K562 (cell line): ENCODE measurements around the gene ISM1. TPM values are rescaled to one million over a fixed set of nuclear protein-coding genes. Genes with fewer than 3 reads are reported as not detected.

Source experiments
- ATAC-seq: fragments of 200-7000 bp; cut with Tn5 transposase; 3 replicates; pipeline ENCODE4 v1.9.1; 2020; ENCODE audit warnings: moderate library complexity
- BruUV-seq: library from RNA; stranded (reverse); fragments of 400-500 nt; replicated peaks from 2 replicates; lab custom pipeline; 2021; lab: Mats Ljungman, UMichigan
- CTCF ChIA-PET: fragments of 300-600 bp; formaldehyde crosslinking; extraction: SDS; loops from one replicate; lab custom pipeline; 2021; ENCODE audit warnings: low intra/inter-chr PET ratio; lab: Yijun Ruan, JAX
- POLR2A ChIA-PET: fragments of 300-600, 350-650 bp; sonication (Branson Sonifier 250); formaldehyde crosslinking; extraction: SDS; loops from one replicate; lab custom pipeline; 2021; ENCODE audit warnings: antibody characterized with exemption, inconsistent platforms; lab: Yijun Ruan, JAX
- DNase-seq, 4 experiments: peaks; one replicate each; pipeline versions ENCODE4 v3.0.0 to v3.0.0-alpha.2; 2011 to 2018; ENCODE audit warnings: low spot score in 3 of 4, mixed read lengths in 3 of 4; ENCODE audit errors: extremely low read depth in 1 of 4
- FAIRE-seq: peaks from 2 replicates; lab custom pipeline; 2011; peaks lifted over from hg19 to GRCh38; lab: Jason Lieb, UNC
- H2AFZ ChIP-seq: 2 replicates; pipeline ENCODE4 v1.6.0; 2011; ENCODE audit warnings: low read depth, low read length, control low read depth, inconsistent platforms
- H3K27ac ChIP-seq: fragments of 200-600 bp; 3 replicates; pipeline ENCODE4 v1.8.0; 2011; ENCODE audit warnings: low read depth, mild to moderate bottlenecking, control low read depth, inconsistent platforms, low read length, moderate library complexity, mixed read lengths; ENCODE audit errors: extremely low read depth
- H3K27me3 ChIP-seq, 2 experiments: fragments of 300-600 bp in 1 of 2; 2 replicates in 1 of 2; 3 replicates in 1 of 2; pipeline versions ENCODE4 v1.6.0 to v1.8.0; 2011; ENCODE audit warnings: inconsistent platforms in 2 of 2, low read length in 2 of 2, mild to moderate bottlenecking in 1 of 2, mixed read lengths in 1 of 2, moderate library complexity in 1 of 2; ENCODE audit not compliant: control insufficient read depth in 2 of 2, insufficient read depth in 2 of 2
- H3K36me3 ChIP-seq: fragments of 300-600 bp; 3 replicates; pipeline ENCODE4 v1.8.0; 2011; ENCODE audit warnings: mild to moderate bottlenecking, low read length, inconsistent platforms; ENCODE audit not compliant: control insufficient read depth, insufficient read depth
- H3K4me1 ChIP-seq, 2 experiments: fragments of 200-600 bp in 1 of 2; replicated peaks in 1 of 2; 2 replicates in 1 of 2; 3 replicates in 1 of 2; pipeline versions ENCODE4 v1.5.1 to v1.8.0; 2011; ENCODE audit warnings: inconsistent platforms in 2 of 2, low read length in 2 of 2, mild to moderate bottlenecking in 1 of 2, mixed read lengths in 1 of 2, moderate library complexity in 1 of 2; ENCODE audit not compliant: control insufficient read depth in 2 of 2, insufficient read depth in 2 of 2
- H3K4me2 ChIP-seq: 2 replicates; pipeline ENCODE4 v1.6.1; 2011; ENCODE audit warnings: low read length, control low read depth, inconsistent platforms, mixed read lengths; ENCODE audit not compliant: insufficient read depth
- H3K4me3 ChIP-seq: fragments of 200-600 bp; sonication (generic), shearing (Covaris generic); 2 replicates; pipeline ENCODE4 v1.5.1; 2016; ENCODE audit warnings: control low read depth, inconsistent platforms
- H3K79me2 ChIP-seq: fragments of 200-600 bp; 3 replicates; pipeline ENCODE4 v1.8.0; 2011; ENCODE audit warnings: low read length, inconsistent platforms; ENCODE audit not compliant: control insufficient read depth, insufficient read depth
- H3K9ac ChIP-seq, 2 experiments: 2 replicates each; pipeline versions ENCODE4 v1.6.0 to v1.6.1; 2011; ENCODE audit warnings: low read depth in 2 of 2, low read length in 2 of 2, control low read depth in 1 of 2, inconsistent platforms in 1 of 2, mild to moderate bottlenecking in 1 of 2, mixed read lengths in 1 of 2; ENCODE audit not compliant: insufficient read depth in 1 of 2
- H3K9me1 ChIP-seq: one replicate; pipeline ENCODE4 v1.6.0; 2011; ENCODE audit warnings: inconsistent platforms, mild to moderate bottlenecking, low read length, moderate library complexity; ENCODE audit not compliant: control insufficient read depth, insufficient read depth
- H3K9me3 ChIP-seq: replicated peaks from 2 replicates; pipeline ENCODE4 v1.5.1; 2011; ENCODE audit warnings: low read depth, low read length, inconsistent platforms; ENCODE audit not compliant: control insufficient read depth, insufficient read depth
- H4K20me1 ChIP-seq: replicated peaks from 2 replicates; pipeline ENCODE4 v1.6.1; 2011; ENCODE audit warnings: low read length, inconsistent platforms, mixed read lengths; ENCODE audit not compliant: control insufficient read depth, insufficient read depth
- CBX5 ChIP-seq: IDR thresholded peaks from 2 replicates; pipeline ENCODE4 v1.6.1; 2014; ENCODE audit warnings: low read depth, borderline replicate concordance
- E2F3 ChIP-seq: fragments of 250-450 bp; sonication (Bioruptor Pico); IDR thresholded peaks from 2 replicates; pipeline ENCODE4 v1.4.0; 2020; ENCODE audit warnings: mild to moderate bottlenecking
- ETV5 ChIP-seq: sonication (generic); formaldehyde crosslinking; IDR thresholded peaks from 2 replicates; pipeline ENCODE4 v1.4.0; 2020; ENCODE audit warnings: low read depth, mild to moderate bottlenecking, missing genetic modification reagents
- NCOR1 ChIP-seq: fragments of 450-650 bp; IDR thresholded peaks from 2 replicates; pipeline ENCODE4 v1.6.1; 2016; ENCODE audit warnings: mild to moderate bottlenecking, moderate library complexity
- NR1H2 ChIP-seq: sonication (generic); formaldehyde crosslinking; IDR thresholded peaks from 2 replicates; pipeline ENCODE4 v1.4.0; 2020; ENCODE audit warnings: mild to moderate bottlenecking, missing genetic modification reagents
- RAD21 ChIP-seq, 2 experiments: fragments of 250-450 bp in 1 of 2; fragments of 450-650 bp in 1 of 2; sonication (Bioruptor Pico) in 1 of 2; formaldehyde crosslinking in 1 of 2; IDR thresholded peaks in 1 of 2; conservative IDR thresholded peaks in 1 of 2; 2 replicates each; pipeline versions ENCODE4 v1.4.0 to v1.8.0; 2020 to 2022; ENCODE audit warnings: mild to moderate bottlenecking in 2 of 2, moderate library complexity in 1 of 2
- SREBF2 ChIP-seq: sonication (generic); formaldehyde crosslinking; IDR thresholded peaks from 2 replicates; pipeline ENCODE4 v1.4.0; 2020; ENCODE audit warnings: mild to moderate bottlenecking, missing genetic modification reagents
- ZNF263 ChIP-seq: sonication (generic); formaldehyde crosslinking; IDR thresholded peaks from 2 replicates; pipeline ENCODE4 v1.8.0; 2022; ENCODE audit warnings: mild to moderate bottlenecking, missing genetic modification reagents, borderline replicate concordance
- ZSCAN32 ChIP-seq: fragments of 450-650 bp; formaldehyde crosslinking; IDR thresholded peaks from 2 replicates; pipeline ENCODE4 v1.4.0; 2020; ENCODE audit warnings: mild to moderate bottlenecking, moderate library complexity
- WGBS: fragments of 100-300 bp; shearing (Covaris generic); methylation state at CpG from one replicate; pipeline ENCODE4 v1.1.6; 2016; ENCODE audit warnings: low coverage, mixed read lengths; ENCODE audit not compliant: insufficient coverage; ENCODE audit errors: missing lambda C conversion rate; 5-methylcytosine and 5-hydroxymethylcytosine counted together
- in situ Hi-C: fragments of 300-500 bp; cut with MboI; formaldehyde crosslinking; loops from 4 replicates; pipeline ENCODE4 v1.15.0; 2018; ENCODE audit warnings: inconsistent platforms, mixed read lengths
- intact Hi-C: fragments of 100-400 bp; cut with micrococcal nuclease; formaldehyde crosslinking; loops from 2 replicates; pipeline ENCODE4 v1.14.2; 2022
- polyA plus RNA-seq, 8 experiments: library from polyadenylated mRNA; depleted of rRNA in 4 of 8; stranded (reverse) in 5 of 8; unstranded in 3 of 8; fragments of >200 nt; fragmentation: Nextera tagmentation in 2 of 8; fragmentation: Illumina TruSeq in 1 of 8; extraction: Ambion mirVana in 2 of 8; extraction: Trizol in 1 of 8; gene quantifications; 2 replicates each; pipeline versions ENCODE4 v1.2.1 to v1.2.3, GENCODE V29; 2011 to 2014; ENCODE audit warnings: inconsistent platforms in 1 of 8, missing spikeins in 1 of 8
- total RNA-seq, 7 experiments: library from RNA; depleted of rRNA in 6 of 7; stranded (reverse); fragments of >200 nt in 6 of 7; fragmentation: Illumina TruSeq in 2 of 7; extraction: Trizol in 2 of 7; gene quantifications; 2 replicates each; pipeline versions ENCODE4 v1.2.1 to v1.2.3, GENCODE V29; 2011 to 2021; ENCODE audit warnings: low replicate concordance in 1 of 7
- TF ChIP-seq, protein P1 (sequence below): sonication (generic); formaldehyde crosslinking; IDR thresholded peaks from 2 replicates; pipeline ENCODE4 v1.8.1; 2022; ENCODE audit warnings: missing genetic modification reagents
- TF ChIP-seq, protein P2 (sequence below): sonication (generic); formaldehyde crosslinking; IDR thresholded peaks from 2 replicates; pipeline ENCODE4 v1.8.1; 2023; ENCODE audit warnings: missing genetic modification reagents, mild to moderate bottlenecking, borderline replicate concordance
- TF ChIP-seq, protein P3 (sequence below): fragments of 450-650 bp; IDR thresholded peaks from 2 replicates; pipeline ENCODE4 v1.6.1; 2016; ENCODE audit warnings: low read depth, mild to moderate bottlenecking, moderate library complexity

The ISM1 gene
- total and polyA plus RNA-seq, 9 of the 15 experiments (the other 6 are each of a cell fraction or from before 2014, with no cell fraction given), result not detected

DNA sequence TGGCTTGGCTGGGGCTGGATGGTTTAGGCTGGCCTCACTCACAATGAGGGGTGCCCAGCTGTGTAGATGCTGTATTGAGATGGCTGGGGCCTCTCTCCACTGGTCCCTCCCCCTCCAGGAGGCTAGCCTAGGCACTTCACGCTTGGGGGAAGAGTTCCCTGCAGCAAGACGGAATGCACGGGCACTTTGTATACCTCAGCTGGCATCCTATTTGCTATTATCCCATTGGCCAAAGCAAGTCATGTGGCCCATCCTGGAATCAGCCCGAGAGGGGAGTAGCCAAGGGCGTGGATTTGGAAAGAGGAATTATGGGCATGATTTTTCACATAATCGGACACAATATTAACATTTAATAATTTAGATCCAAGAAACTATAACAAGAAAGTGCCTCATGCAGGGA is 64.3 kb downstream of the ISM1 start:
- ChIA-PET POLR2A (no interaction called here), CTCF (no interaction called here)
- no peak for FAIRE-seq
- Histone ChIP-seq H3K4me1 (no peaks in the 10 kb centered on the region), H3K4me2 (no peak overlapping the region), H3K27me3 (peaks cover 0 to 10% of the 10 kb centered on the region in 2 experiments; a peak in 2 of 5 replicates), H4K20me1 (no peaks in the 10 kb centered on the region), H3K9me1 (no peaks in the 10 kb centered on the region), H3K27ac (no peak overlapping the region), H3K9me3 (no peaks in the 10 kb centered on the region), H2AFZ (no peak overlapping the region), H3K79me2 (no peaks in the 10 kb centered on the region), H3K36me3 (no peaks in the 10 kb centered on the region), H3K9ac (no peak overlapping the region), H3K4me3 (no peak overlapping the region)
- WGBS, result 1% methylated on average over 6 of the region's 6 CpGs
- no peak for ATAC-seq
- DNase-seq, result no peak
- intact Hi-C loops, result no loop called here
- in situ Hi-C loops, result no loop called here
- BruUV-seq, result no TSS peak
- no peak for TF ChIP-seq ETV5 (CRISPR knock-in tag)
- no peak for TF ChIP-seq CBX5
- TF ChIP-seq ZNF263 (CRISPR knock-in tag), result no peak
- no peak for TF ChIP-seq SREBF2 (CRISPR knock-in tag)
- TF ChIP-seq, protein P1, sequence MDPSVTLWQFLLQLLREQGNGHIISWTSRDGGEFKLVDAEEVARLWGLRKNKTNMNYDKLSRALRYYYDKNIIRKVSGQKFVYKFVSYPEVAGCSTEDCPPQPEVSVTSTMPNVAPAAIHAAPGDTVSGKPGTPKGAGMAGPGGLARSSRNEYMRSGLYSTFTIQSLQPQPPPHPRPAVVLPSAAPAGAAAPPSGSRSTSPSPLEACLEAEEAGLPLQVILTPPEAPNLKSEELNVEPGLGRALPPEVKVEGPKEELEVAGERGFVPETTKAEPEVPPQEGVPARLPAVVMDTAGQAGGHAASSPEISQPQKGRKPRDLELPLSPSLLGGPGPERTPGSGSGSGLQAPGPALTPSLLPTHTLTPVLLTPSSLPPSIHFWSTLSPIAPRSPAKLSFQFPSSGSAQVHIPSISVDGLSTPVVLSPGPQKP (CRISPR knock-in tag), result no peak
- TF ChIP-seq E2F3 (CRISPR knock-in tag), result no peak
- no peak for TF ChIP-seq ZSCAN32
- TF ChIP-seq NCOR1, result no peak
- no peak for TF ChIP-seq RAD21 (CRISPR knock-in tag; conservative IDR thresholded peaks at IDR 0.05 in 1 of 2, IDR thresholded peaks at IDR 0.05 in 1 of 2)
- TF ChIP-seq NR1H2 (CRISPR knock-in tag), result no peak
- TF ChIP-seq, protein P2, sequence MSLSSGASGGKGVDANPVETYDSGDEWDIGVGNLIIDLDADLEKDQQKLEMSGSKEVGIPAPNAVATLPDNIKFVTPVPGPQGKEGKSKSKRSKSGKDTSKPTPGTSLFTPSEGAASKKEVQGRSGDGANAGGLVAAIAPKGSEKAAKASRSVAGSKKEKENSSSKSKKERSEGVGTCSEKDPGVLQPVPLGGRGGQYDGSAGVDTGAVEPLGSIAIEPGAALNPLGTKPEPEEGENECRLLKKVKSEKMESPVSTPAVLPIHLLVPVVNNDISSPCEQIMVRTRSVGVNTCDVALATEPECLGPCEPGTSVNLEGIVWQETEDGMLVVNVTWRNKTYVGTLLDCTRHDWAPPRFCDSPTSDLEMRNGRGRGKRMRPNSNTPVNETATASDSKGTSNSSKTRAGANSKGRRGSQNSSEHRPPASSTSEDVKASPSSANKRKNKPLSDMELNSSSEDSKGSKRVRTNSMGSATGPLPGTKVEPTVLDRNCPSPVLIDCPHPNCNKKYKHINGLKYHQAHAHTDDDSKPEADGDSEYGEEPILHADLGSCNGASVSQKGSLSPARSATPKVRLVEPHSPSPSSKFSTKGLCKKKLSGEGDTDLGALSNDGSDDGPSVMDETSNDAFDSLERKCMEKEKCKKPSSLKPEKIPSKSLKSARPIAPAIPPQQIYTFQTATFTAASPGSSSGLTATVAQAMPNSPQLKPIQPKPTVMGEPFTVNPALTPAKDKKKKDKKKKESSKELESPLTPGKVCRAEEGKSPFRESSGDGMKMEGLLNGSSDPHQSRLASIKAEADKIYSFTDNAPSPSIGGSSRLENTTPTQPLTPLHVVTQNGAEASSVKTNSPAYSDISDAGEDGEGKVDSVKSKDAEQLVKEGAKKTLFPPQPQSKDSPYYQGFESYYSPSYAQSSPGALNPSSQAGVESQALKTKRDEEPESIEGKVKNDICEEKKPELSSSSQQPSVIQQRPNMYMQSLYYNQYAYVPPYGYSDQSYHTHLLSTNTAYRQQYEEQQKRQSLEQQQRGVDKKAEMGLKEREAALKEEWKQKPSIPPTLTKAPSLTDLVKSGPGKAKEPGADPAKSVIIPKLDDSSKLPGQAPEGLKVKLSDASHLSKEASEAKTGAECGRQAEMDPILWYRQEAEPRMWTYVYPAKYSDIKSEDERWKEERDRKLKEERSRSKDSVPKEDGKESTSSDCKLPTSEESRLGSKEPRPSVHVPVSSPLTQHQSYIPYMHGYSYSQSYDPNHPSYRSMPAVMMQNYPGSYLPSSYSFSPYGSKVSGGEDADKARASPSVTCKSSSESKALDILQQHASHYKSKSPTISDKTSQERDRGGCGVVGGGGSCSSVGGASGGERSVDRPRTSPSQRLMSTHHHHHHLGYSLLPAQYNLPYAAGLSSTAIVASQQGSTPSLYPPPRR (CRISPR knock-in tag), result no peak
- TF ChIP-seq, protein P3, sequence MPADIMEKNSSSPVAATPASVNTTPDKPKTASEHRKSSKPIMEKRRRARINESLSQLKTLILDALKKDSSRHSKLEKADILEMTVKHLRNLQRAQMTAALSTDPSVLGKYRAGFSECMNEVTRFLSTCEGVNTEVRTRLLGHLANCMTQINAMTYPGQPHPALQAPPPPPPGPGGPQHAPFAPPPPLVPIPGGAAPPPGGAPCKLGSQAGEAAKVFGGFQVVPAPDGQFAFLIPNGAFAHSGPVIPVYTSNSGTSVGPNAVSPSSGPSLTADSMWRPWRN, result no peak
